Gastrocnemius medialis (tissue), 4 donors: Measurements from ENCODE around the gene TTC39A.

Source experiments
- CTCF ChIP-seq, 5 experiments: fragments of 450-650 bp in 3 of 5; fragments of 200-600 bp in 2 of 5; sonication (generic) in 2 of 5; IDR thresholded peaks in 4 of 5; conservative IDR thresholded peaks in 1 of 5; 1 replicate in 4 of 5; 2 replicates in 1 of 5; pipeline ENCODE4 v1.5.1; 2016 to 2019; ENCODE audit warnings: antibody characterized with exemption in 5 of 5, mild to moderate bottlenecking in 3 of 5, moderate library complexity in 3 of 5
- POLR2A ChIP-seq, 2 donors: fragments of 450-650 bp; IDR thresholded peaks; one replicate each; pipeline ENCODE4 v1.6.1; 2017; ENCODE audit warnings: antibody characterized with exemption in 2 of 2, mild to moderate bottlenecking in 2 of 2, moderate library complexity in 2 of 2

- TF ChIP-seq CTCF (IDR thresholded peaks at IDR 0.05 in 4 of 5, conservative IDR thresholded peaks at IDR 0.05 in 1 of 5) (no peak), POLR2A (IDR thresholded peaks at IDR 0.05) (no peak)
These were observed 16.2 kb downstream of the TTC39A start for GRCh38 chr1:51313961-51314777.
